HG02870 (cell line): ENCODE measurements around the gene WDR37.
"Not testable (repeated sequence)": the region's sequence is repeated elsewhere in the genome, so short reads cannot be mapped to it uniquely, and the experiment has no call there.

Experiments used
- ATAC-seq: cut with Tn5 transposase; IDR thresholded peaks from one replicate; pipeline ENCODE4 v1.9.1; 2021; ENCODE audit warnings: mild to moderate bottlenecking, moderate library complexity; ENCODE audit not compliant: unreplicated experiment

WDR37 gene

DNA sequence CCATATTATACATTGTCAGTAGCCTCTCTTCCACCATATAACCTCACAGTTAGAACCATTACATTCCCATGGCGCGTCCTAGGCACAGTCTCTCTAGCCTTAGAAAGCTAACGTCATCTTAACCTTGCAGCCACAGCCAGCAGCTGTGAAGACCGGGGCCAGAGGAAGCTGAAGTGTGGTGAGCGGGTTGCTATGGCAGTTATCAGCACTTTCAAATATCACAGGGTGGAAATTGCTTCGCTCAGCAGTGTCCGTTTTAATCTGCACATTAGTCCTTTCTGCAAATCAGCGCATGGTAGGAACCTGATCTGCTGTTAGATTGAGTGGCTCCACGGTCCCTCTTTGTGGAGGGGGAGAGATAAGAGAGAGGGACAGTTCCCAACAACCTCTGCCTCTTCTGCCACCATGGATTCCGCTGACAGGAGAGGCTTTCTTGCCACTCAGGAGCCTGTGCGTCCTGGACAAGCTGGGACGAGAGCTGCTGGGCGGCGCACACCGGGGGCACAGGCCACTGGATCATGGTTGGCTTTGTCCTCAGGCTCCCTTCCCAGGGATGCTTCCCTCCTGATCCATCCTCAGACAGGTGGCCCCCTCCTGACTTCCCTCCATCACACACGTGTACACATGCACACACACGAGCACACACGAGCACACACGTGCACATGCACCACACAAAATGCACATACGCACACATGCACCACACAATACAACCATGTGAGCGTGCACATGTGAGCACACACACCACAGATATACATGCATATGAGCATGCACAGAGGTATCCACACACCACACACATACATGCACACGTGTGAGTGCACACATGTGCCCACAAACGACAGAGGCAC, 93.8 kb downstream of the WDR37 start:
- ATAC-seq = no peak

GRCh38 chr10:1150638-1150955, 94.4 kb downstream of the WDR37 start:
- no peak for ATAC-seq

DNA sequence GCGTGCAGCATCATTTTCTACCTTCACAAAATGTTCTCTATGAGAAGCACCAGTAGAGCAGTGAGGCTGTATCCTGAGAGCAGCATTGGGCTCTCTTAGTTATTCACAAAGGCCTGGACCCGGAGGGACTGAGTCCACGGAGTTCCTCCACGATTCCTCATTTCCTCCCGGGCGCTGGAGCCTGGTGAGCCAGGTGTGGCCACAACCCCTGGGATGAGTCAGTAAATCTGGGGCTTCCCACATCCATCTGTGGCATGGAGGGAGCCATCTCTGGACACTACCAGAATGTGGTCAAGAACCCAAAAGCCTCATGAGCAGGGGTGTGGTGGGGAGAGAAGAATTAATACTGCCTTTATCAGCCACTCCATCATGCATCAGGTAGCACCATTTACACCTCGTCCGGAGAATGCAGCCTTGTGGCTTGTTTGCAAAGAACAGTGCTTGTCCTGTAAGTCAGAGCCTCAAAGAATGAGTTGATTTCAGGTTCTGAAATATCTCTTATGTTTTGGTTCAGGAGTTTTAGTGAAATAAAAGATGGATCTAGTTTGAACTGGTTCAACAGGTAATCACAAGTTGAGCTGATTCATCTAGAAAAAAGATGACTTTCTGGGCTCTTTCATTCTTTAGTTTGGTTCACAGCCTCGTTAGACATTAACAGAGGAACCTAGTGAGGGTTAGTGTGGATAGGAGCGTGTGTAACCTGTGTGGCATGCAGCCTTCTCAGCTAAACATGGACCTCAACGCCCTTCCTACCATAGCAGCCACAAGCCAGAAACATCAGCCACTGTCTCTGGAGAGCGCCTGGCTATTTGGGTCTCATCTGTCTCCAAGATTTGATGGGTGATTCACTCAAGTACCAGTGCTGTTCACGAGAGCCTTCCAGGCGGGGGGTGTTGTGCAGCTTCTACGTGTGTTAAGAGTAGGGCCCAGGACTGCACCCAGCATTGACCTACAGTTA, 95.2 kb downstream of the WDR37 start:
- ATAC-seq = no peak

- no peak for ATAC-seq
Measured at GRCh38 chr10:1152386-1153250, 96.4 kb downstream of the WDR37 start.

- no peak for ATAC-seq
Measured at GRCh38 chr10:1153251-1153763, 97.1 kb downstream of the WDR37 start.

GRCh38 chr10:1153805-1154351, 97.7 kb downstream of the WDR37 start:
- no peak for ATAC-seq

GRCh38 chr10:1154531-1155295, 98.5 kb downstream of the WDR37 start:
- no peak for ATAC-seq

DNA sequence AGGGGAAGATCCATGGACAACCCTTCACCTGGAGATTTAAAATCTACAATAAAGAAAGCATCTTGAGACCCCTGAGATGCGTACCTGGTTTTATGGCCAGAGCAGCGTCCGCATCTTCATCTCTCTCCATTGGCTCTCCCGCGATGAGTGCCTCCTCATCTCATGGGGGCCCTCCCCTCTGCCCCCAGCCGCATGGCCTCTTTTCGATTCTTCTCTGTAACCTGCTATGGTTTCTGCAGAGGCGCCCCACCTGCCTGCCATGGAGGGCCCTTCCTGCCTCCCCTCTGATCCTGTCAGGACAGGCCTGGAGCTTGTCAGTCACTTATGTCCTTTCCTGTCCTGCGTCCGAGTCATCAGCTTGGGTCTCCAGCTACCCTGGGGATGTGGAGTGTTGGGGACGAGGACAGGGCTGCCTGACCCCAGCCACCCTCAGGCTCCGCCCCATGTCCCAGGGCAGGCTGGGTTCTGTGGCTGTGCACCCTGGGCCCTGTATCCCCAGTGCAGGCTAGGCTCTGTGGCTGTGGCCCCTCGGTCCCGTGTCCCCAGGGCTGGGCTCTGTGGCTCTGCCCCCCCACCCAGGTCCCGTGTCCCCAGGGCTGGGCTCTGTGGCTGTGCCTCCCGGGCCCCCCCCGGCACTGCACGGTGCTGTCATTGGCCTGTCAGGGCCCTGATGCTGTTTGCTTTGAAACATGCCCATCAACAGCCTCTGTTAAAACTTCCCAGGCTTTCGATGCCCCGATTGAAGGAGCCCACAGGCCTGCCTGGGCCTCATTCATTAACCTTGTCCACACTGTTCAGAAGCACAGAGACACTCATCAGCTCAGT, 99.8 kb downstream of the WDR37 start:
- ATAC-seq = no peak

DNA sequence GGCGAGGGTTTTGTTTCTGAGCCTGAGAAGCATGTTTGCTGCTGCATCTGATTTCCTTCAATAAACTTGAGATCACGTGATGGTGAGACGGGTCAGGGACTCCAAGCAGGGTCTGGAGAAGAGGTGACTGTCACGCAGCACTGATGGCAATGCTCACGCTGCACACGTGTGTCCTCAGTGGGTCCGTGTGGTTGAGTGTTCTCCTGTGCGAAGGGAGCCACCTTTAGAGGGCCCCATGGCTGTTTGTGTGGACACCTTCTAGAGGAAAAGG, 100.4 kb downstream of the WDR37 start:
- ATAC-seq = no peak

- ATAC-seq = no peak
Measured at GRCh38 chr10:1156921-1157614, 100.9 kb downstream of the WDR37 start.

DNA sequence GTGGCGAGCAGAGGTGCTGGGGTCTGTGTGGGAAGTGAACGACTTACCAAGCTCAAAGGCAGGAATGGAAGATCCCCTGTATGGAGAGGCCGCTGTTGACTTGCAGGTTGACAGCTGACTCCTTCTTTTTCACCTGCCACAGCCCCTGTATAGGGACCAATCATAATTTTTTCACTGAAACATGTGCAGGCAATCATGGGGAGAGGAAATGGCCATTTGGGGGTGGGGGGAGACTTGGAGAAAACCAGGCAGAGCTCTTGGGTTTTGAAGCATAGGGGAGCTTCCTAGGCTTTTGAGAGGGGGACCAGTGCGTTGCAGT, 101.4 kb downstream of the WDR37 start:
- no peak for ATAC-seq

- ATAC-seq = no peak
Measured at GRCh38 chr10:1158066-1158465, 101.9 kb downstream of the WDR37 start.

DNA sequence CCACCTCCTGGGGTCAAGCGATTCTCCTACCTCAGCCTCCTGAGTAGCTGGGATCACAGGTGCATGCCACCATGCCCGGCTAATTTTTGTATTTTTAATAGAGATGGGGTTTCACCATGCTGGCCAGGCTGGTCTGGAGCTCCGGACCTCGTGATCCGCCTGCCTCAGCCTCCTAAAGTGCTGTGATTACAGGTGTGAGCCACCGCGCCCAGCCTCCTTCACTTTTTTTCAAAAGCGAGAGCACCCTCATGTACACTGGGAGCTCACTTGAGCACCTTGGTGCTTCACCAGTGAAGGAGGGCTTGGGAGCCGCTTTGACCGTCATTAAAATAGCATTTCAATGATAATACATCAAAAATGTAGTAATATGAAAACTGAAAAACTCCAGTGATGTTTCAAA, 102.4 kb downstream of the WDR37 start:
- ATAC-seq = not testable (repeated sequence)

DNA sequence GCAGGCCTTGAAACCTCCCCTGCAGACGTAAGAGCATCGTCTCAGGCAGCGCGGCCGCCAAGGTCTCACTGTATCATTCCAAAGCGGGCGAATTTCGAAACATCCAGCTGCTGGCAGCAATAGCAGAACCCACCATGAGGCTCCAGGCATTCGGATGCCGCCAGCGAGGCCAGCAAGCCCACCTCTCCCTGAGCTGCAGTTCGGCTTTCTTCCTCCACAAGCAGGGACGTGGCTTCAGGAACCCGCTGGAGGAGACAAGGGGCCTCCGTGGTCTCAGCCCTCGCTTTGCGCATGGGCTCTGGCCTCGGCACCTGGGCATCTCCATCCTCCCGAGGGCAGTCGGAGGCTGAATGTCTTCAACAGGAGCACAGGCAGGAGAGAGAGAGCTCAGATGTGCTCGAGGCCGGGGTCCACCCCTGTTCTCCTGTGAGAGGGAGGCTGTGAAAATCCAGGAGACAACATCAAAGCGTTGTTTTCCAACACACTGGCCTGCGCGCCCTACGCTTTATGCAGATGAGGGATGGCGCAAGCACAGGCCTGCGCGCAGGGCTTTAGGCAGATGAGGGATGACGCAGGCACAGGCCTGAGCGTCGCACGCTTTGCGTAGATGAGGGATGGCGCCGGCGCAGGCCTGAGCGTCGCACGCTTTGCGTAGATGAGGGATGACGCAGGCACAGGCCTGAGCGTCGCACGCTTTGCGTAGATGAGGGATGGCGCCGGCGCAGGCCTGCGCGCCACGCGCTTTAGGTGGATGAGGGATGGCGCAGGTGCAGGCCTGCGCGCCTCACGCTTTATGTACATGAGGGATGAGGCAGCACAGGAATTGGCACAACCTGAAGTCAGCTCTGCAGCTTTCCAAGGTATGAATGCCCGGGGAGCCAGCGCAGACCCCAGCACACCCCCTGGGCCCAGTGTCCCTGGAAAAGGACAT, 103.2 kb downstream of the WDR37 start:
- ATAC-seq = no peak

DNA sequence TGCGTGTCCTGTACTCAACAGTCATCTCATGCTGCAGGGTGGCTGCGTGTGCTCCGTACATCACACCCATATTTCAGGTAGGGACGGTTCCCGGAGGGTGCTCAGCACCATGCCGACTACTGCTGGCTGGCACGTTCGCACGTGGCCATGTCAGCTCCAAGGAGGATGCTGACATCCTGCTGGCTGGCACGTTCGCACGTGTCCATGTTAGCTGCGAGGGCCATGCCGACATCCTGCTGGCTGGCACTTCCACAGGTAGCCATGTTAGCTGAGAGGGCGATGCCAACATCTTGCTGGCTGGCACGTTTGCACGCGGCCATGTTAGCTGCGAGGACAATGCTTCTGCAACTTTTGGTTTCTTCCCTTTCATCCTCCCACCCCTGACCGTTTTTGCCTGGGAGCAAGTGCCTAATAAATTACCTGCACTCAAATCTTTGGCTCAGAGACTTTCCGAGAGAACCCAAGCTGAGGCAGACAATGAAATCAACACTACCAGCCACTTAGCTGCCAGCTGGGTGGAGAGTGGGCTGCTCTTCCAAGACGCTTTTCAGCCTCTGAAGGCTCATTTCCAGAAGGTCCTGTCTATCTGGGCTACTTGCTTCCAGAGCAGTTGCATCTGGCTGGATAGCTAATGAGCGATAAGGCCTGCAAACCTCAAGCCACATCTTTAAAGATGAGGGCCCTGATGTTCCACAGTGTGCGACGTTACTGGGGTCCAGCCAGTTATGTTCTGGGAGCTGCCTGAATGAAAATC, 104.6 kb downstream of the WDR37 start:
- peak; percentile 22 for ATAC-seq

DNA sequence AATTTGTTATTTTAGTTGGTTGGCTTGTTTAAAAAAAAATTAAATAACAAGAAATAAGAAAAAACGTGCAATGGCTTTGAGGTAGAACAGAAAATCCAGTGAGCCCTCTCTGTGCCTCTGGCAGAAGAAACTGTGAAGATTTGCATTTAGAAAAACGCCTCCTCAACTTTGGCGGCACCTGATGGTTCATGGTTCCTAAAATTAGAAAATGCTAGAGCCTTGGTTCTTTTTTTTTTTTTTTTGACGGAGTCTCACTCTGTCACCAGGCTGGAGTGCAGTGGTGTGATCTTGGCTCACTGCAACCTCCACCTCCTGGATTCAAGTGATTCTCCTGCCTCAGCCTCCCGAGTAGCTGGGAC, 105.1 kb downstream of the WDR37 start:
- peak; percentile 60 for ATAC-seq
